Middle frontal gyrus (tissue), 1 donor: ENCODE results near the gene NMRAL1.

Experiments used
- DNase-seq: peaks from one replicate; pipeline ENCODE4 v3.0.0-alpha.2; 2015; ENCODE audit warnings: low spot score; ENCODE audit errors: extremely low spot score

NMRAL1 gene

DNA sequence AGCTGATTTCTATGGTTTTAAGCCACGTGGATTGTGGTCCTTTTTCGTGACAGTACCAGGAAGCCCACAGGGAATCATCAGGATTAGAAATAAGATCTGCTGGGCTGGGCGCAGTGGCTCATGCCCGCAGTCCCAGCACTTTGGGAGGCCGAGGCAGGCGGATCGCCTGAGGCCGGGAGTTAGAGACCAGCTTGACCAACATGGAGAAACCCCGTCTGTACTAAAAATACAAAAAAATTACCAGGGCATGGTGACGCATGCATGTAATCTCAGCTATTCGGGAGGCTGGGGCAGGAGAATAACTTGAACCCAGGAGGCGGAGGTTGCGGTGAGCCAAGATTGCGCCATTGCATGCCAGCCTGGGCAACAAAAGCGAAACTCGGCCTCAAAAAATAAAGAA, 6.5 kb downstream of the NMRAL1 start:
- no peak for DNase-seq

GRCh38 chr16:4465977-4466779, 8.2 kb downstream of the NMRAL1 start:
- DNase-seq: no peak

- DNase-seq: no peak
Observed at GRCh38 chr16:4463522-4464163, 10.8 kb downstream of the NMRAL1 start.

DNA sequence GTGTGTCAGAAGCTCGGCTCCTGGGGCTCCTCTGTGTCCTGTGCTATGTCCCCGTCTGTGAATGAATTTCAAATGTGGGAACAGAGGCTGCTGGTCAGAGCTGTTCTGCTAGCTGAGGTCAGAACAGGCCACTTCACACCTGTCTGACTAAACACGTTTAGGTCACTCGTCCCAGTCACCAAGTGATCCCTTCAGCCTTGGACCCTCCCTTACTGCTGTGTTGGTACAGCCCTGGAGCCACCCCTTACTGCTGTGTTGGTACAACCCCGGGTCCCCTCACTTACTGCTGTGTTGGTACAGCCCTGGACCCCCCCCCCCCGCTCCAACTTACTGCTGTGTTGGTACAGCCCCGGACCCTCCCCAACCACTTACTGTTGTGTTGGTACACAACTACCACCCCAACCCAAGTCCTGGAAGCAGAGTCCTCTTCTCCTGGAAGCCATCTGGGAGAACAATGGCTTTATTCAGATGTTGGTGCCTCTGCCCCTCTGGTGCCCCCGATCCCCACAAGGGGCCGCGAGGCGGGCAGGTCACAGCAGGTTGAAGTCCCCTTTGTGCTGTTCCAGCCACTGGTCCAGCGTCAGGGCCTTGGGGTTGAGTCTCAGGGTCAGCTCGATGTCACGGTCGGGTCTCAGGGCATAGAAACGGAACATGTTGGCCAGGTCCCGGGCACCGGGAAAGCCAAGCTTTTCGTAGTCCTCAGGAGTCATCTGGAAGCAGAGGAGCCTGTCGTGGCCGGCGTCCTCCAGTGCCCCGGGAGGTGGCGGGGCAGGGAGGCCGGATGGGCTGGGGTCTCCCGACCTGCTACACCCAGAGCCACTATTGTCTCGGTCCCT, 13.0 kb downstream of the NMRAL1 start:
- DNase-seq: no peak

- DNase-seq: no peak
Observed at GRCh38 chr16:4460936-4461249, 13.5 kb downstream of the NMRAL1 start.

DNA sequence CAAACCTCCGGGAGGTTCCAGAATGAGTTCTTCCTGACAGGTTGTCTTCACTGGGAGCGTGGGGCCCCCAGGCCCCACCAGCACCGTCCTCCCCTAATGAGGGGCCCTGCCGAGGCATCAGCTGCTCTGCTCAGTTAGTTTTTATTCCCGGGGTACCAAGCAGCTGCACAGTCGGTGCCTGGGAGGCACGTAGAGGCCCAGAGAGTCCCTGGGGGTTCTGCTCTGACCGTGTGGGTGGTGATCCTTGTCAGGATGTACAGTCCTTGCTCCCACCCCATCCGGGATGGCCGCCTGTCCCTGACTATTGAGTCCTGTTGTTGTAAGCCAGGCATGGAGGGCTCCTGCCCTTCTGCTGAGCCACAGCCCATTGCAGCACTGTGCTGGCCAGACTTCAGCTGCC, 18.5 kb downstream of the NMRAL1 start:
- no peak for DNase-seq

DNA sequence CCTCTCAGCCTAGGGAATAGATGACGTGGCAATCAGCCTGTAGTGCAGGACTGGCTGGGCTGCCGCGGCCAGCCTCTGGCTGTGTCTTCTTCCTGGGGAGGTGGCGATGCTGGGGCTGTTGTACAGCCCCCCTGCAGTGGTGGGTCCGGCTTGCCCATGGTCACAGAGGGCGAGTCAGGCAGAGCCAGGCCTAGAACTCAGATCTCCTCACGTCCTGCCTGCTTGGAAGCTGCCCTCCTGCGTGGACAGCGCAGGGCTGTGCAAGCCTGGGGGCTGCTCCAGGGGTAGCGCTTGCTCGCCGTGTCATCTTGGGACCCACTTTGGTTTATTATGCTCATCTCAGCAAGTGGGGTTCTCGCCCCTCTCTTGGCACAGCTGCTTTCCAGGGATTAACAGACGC, 19.3 kb downstream of the NMRAL1 start:
- no peak for DNase-seq

DNA sequence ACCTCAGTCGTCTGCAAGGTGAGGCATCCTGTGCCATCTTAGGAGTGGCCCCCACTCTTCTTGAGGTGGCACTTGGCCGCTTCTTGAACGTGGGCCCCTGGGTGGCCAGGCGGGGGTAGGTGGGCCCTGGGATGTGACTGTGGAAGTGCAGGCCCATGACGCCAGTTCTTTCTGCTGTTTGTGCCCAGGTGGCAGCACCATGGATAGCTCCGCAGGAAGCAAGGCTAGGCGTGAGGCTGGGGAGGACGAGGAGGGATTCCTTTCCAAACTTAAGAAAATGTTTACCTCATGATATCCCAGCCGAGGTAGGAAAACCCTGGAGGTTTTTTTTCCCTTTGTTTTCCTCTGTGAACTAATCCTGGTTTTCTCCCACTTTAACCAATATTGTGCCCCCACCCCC, 19.8 kb downstream of the NMRAL1 start:
- DNase-seq: no peak

DNA sequence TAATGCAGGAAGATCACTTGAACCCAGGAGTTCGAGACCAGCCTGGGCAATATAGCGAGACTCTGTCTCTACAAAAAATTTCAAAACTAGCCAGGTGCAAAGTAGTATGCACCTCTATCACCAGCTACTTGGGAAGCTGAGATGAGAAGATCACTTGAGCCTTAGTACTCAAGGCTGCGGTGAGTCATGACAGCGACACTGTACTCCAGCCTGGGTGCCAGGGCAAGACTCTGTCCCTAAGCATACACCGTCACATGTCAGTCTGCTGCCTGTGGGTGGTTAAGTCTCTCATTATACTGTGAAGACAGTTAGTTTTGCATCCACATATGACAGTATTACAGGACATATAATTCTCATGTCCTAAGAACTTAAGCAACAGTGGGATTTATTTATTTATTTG, 21.8 kb downstream of the NMRAL1 start:
- DNase-seq: no peak

DNA sequence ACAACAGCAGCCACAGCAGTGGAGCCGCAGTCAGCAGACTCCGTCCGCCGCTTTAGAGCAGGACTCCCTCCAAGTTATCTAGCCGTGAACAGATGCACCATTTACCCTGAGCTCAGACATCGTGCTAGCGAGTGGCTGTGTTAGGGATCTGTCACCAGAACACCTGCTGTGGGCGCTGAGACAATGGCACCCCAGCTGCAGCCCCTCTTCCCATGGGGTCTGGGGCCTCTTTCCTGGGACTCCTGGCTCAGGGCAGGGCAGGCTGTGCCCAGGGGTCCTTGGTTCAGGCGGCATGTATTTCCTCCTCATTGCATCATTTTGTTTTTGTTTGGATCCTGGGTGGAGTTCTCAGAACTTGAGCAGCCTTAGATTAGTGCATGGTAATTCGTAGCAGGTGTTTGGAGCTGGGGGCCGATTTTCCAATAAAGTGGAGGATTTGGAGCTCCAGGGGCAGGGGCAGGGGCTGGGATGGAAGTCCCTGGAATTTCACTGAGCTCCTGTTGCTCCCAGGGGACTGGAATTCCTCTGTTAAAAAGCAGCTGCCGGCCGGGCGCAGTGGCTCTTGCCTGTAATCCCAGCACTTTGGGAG, 23.4 kb downstream of the NMRAL1 start:
- no peak for DNase-seq

DNA sequence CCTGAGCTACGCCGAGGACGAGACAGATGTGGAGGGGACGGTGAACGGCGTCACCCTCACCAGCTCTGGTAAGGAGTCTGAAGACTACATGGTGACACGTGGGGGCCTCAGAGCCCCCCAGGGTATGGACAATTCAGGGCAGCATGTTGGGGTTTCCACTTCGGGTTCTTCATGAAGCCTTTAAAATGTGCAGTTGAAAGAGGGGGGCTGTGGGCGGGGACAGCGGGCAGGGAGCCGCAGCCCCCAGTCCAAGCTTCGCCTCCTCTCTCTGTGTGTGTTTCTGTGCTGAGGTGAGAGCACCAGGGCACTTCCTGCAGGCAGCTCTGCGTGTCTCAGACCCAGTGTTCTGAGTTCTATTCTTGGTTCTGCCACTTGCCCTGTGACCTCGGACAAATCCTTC, 24.0 kb downstream of the NMRAL1 start:
- DNase-seq: no peak

GRCh38 chr16:4443986-4444385, 30.4 kb downstream of the NMRAL1 start:
- no peak for DNase-seq

DNA sequence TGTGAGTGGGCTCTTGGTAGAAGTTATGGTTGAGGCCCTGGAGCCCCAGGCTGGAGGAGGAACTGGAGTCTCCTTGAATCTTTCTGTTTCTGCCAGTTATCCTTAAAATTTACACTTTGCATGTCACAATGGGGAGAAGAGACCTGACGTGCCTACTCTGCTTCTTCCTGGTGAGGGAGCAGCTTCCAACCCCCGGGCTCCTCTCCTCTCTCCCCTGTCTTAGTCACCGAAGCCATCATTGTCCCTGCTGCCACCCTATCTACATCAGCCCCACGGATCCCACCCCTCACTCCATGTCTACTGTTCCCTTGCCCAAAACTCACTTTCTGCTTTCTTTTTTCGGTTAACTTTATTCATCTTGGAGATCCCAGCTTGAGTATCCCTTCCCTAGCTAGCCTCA, 31.2 kb downstream of the NMRAL1 start:
- no peak for DNase-seq

DNA sequence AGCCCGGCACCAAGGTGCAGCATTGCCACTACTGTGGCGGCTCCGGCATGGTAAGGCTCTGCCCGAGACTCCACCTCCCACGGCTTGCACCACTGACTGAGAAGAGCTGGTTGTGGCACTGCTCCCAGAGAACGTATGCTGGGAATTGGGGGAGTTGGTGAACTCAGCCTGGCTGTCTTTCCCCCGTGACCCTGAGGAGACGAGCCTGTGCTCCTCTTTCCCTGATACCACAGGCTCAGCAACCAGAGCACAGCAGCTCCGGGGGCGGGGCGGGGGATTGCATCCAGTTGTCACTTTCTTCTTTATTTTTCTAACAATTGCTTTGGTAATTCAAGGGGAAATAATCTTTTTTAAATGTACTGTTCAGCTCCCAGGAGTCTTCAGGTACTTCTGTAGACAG, 32.1 kb downstream of the NMRAL1 start:
- no peak for DNase-seq

- no peak for DNase-seq
Observed at GRCh38 chr16:4437366-4437765, 37.1 kb downstream of the NMRAL1 start.

GRCh38 chr16:4435337-4436067, 38.9 kb downstream of the NMRAL1 start:
- no peak for DNase-seq

DNA sequence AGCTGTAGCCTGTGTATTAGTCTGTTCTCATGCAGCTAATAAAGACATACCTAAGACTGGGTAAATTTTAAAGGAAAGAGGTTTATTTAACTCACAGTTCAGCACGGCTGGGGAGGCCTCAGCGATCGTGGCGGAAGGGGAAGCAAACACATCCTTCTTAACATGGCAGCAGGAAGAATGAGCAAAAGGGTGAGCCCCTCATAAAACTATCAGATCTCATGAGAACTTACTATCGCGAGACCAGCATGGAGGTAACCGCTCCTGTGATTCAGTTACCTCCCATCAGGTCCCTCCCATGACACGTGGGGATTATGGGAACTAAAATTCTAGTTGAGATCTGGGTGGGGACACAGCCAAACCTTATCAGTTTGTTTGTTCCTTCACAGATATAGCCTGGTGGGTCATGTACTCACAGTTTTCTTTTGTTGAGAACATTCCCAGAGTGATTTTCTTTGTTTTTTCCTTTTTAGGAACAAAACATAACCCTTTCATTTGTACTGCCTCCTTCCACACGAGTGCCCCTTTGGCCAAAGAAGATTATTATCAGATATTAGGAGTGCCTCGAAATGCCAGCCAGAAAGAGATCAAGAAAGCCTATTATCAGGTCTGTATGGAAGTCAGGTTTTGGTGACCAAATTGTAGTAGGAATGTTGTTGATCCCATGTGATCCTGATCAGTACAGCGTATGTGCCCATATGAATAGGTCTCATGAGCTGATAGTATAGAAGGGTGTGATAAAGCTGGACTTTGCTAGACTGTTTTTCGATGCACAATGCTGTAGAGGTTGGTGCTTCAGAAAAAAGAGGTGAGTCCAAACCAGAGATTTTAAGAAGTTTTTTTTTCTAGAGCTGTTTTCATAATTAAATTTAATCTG, 40.3 kb downstream of the NMRAL1 start:
- no peak for DNase-seq

GRCh38 chr16:4433228-4433627, 41.2 kb downstream of the NMRAL1 start:
- no peak for DNase-seq

GRCh38 chr16:4431023-4431422, 43.4 kb downstream of the NMRAL1 start:
- DNase-seq: no peak

- DNase-seq: no peak
Observed at GRCh38 chr16:4428500-4428899, 45.9 kb downstream of the NMRAL1 start.
